Hypothalamus (tissue), 51 donors: ENCODE results near the gene CHST9.

Source experiments
- DNase-seq, 51 donors: peaks; one replicate each; lab custom pipeline; 2025; lab: John Stamatoyannopoulos, UW

The CHST9 gene

GRCh38 chr18:26875040-26875654, 310.0 kb downstream of the CHST9 start:
- DNase-seq = no peak

DNA sequence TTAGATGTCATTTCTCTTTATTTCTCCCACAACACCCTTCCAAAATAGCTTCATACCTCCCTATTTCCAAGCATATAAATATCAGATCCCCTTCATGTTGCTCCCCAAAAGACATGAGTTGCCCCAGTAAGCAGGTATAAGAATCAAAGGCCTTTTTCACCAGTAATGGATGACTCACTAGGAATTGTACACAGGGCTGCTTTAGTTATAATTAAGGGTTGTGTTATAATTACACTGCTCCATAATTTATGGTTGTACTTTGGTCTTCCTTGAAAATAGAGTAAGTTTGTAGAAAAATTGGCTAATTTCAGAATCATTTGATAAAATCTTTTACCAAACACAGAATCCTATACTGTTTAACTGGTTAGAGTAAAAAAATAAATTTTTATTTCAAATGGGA, 310.8 kb downstream of the CHST9 start:
- no peak for DNase-seq

GRCh38 chr18:26869640-26870039, 315.5 kb downstream of the CHST9 start:
- DNase-seq = no peak

- peak in 1 of 51 donors; percentile 45 for DNase-seq
Observed at GRCh38 chr18:26868968-26869586, 316.0 kb downstream of the CHST9 start.

DNA sequence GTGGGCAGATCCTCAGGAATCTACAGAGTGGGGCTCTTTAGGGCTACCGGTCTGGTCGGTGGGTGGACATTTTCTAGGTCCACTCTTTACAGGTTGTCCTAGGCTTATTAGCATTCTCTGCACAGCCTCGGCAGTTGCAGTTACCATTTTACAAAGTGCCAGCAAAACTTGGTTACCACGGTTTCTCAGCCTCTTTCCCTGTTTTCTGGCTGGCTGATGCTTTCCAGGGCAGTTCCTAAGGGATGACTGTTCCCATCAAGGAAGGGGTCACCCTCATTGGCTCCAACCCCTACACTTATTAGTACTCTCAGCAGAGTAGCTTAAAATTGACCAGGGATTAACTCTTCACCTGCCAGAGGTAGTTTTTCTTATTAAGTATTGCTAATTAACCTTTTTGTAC, 317.6 kb downstream of the CHST9 start:
- DNase-seq = peak in 28 of 51 donors; percentile 8 to 67 (median 40)

DNA sequence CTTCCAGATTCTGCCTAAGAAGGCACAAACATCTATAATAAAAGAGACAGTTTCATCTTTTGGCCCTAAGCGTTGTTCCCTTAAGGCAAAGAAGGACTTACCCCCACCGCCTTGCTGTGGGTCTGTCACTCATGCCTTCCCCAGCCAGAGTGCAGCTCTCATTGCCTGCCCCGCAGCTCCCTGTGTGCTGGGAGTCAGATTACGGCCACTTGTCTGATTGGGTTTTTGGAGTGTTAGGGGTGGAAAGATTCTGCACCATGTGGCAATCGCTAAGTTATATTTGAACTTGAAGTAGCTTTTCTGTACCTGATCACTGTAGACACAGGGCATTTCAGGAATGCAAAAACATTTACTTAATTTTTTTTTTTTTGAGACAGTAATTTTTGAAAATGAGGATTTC, 319.6 kb downstream of the CHST9 start, which contains the start of gene AQP4:
Gene AQP4 (minus strand): TSS at position 151 of the 400 bp plus-strand sequence. CDS start 18 bp downstream, at position 133.
- DNase-seq = peak in 21 of 51 donors; percentile 5 to 60 (median 26)

GRCh38 chr18:26864658-26865057, 320.4 kb downstream of the CHST9 start:
- DNase-seq = peak in 2 of 51 donors; percentile 13 to 48

DNA sequence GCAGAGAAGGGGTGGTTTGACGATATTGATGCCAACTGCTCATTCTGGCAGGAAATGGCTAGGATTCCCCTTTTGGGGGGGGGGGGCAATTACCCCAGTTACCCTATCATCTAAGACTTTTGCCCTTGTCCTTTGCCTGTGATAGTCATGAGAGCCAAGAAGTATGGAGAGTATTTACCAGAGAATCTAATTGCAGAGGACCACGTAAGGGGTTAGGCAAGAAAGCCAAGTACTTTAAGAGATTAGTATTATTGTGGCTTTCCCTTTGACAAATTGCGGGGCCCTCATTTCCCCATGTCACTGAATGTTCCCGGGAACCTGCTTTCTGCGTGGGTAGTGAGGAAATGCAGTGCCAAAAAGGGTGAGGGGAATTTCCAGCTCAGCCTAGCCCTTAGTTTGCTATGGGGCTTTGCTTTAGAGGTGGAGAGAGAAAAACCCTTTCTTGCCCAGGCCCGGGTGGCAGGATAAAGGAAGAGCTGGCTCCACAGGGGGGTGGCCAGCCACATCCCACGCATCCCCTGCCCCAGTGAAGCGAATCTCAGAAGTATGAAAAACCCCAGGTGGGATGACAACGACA, 321.1 kb downstream of the CHST9 start:
- DNase-seq = peak in 14 of 51 donors; percentile 5 to 48 (median 28)

GRCh38 chr18:26863122-26863879, 321.8 kb downstream of the CHST9 start:
- DNase-seq = peak in 45 of 51 donors; percentile 10 to 89 (median 66)

- peak in 1 of 51 donors; percentile 14 for DNase-seq
Observed at GRCh38 chr18:26862084-26862483, 323.0 kb downstream of the CHST9 start.
